ENCODE results near the gene CAMSAP3.

GRCh38 chr19:7645656-7646425, 50.2 kb downstream of the CAMSAP3 start:
- no peak for TF ChIP-seq POLR2AphosphoS5 (IDR thresholded peaks at IDR 0.05)
- no peak for TF ChIP-seq CTCF (IDR thresholded peaks at IDR 0.05)
